ENCODE data around the gene TMEM185A.
"Not testable (repeated sequence)": the region's sequence is repeated elsewhere in the genome, so short reads cannot be mapped to it uniquely, and the experiment has no call there.

DNA sequence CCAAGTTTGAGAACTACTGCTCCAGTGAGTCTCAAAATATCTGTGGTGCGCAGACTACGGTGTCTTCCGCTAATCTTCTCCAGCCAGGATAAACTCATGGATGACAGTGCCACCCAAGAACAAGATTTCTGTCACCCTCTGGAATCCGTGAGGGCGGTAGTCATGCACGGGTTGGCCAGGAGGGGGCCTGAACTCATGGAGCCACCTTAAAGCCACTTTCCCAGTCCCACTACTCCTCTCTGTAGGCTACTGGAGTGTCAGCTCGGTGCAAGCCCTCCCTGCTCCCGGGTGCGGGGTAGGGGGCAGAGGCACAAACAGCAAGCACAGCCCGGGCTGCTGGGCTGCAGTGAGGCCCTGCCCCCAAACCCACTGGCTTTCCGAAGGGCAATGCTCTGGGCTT lies 33.0 kb downstream of the TMEM185A start:
- TF ChIP-seq, protein P1, sequence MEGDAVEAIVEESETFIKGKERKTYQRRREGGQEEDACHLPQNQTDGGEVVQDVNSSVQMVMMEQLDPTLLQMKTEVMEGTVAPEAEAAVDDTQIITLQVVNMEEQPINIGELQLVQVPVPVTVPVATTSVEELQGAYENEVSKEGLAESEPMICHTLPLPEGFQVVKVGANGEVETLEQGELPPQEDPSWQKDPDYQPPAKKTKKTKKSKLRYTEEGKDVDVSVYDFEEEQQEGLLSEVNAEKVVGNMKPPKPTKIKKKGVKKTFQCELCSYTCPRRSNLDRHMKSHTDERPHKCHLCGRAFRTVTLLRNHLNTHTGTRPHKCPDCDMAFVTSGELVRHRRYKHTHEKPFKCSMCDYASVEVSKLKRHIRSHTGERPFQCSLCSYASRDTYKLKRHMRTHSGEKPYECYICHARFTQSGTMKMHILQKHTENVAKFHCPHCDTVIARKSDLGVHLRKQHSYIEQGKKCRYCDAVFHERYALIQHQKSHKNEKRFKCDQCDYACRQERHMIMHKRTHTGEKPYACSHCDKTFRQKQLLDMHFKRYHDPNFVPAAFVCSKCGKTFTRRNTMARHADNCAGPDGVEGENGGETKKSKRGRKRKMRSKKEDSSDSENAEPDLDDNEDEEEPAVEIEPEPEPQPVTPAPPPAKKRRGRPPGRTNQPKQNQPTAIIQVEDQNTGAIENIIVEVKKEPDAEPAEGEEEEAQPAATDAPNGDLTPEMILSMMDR (IDR thresholded peaks at IDR 0.05) = not testable (repeated sequence)
- not testable (repeated sequence) for TF ChIP-seq POLR2A (IDR thresholded peaks at IDR 0.05)
